Measurements from ENCODE around the gene PRPF4.
"Not testable (repeated sequence)": the region's sequence is repeated elsewhere in the genome, so short reads cannot be mapped to it uniquely, and the experiment has no call there.

DNA sequence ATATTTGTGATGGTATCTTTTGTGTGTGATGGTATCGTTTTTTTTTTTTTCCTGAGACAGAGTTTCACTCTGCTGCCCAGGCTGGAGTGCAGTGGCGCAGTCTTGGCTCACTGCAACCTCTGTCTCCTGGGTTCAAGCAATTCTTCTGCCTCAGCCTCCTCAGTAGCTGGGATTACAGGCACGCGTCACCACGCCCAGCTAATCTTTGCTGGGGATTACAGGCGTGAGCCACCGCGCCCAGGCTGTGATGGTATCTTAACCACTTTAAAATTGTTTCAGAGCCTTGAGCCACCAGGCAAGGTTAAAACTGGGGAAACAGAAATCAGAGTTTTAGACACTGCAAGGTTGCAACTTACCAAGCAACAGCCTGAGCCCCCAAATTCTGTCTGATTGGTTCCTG lies 20.8 kb downstream of the PRPF4 start:
- not testable (repeated sequence) for TF ChIP-seq CTCF (IDR thresholded peaks at IDR 0.05; ENCODE audit: extremely low read depth in 1 of 2, insufficient read depth in 1 of 2, low read depth in 1 of 2, low read length in 2 of 2); POLR2A (IDR thresholded peaks at IDR 0.05; ENCODE audit: low read depth, low read length)

All from endothelial cell of umbilical vein (primary cell).